Right lobe of liver (tissue), 6 donors: ENCODE measurements around the gene AOX1. TPM values are rescaled to one million over a fixed set of nuclear protein-coding genes. Genes with fewer than 3 reads are reported as not detected.
A peak's percentile ranks its signal among the peaks of the same experiment; 100 is the strongest.

Source experiments
- ATAC-seq, 4 donors: fragments of 200-7000 bp; cut with Tn5 transposase; one replicate each; pipeline ENCODE4 v1.9.1; 2020; ENCODE audit warnings: mild to moderate bottlenecking in 4 of 4, moderate library complexity in 4 of 4
- DNase-seq, 3 donors: peaks; one replicate each; pipeline ENCODE4 v3.0.0-alpha.2; 2020
- H3K27ac ChIP-seq, 3 donors: fragments of 200-600 bp; one replicate each; pipeline ENCODE4 v1.8.0; 2022
- H3K27me3 ChIP-seq, 2 donors: fragments of 200-600 bp; one replicate each; pipeline ENCODE4 v1.8.0; 2022
- H3K36me3 ChIP-seq, 4 donors: fragments of 200-600 bp; sonication (generic) in 1 of 4; one replicate each; pipeline versions ENCODE4 v1.5.1 to v1.8.0; 2017 to 2022; ENCODE audit warnings: control low read depth in 1 of 4
- H3K4me1 ChIP-seq, 4 donors: fragments of 200-600 bp; sonication (generic) in 1 of 4; one replicate each; pipeline versions ENCODE4 v1.5.1 to v1.8.0; 2017 to 2022; ENCODE audit warnings: control low read depth in 1 of 4
- H3K4me3 ChIP-seq, 3 donors: fragments of 200-600 bp; one replicate each; pipeline ENCODE4 v1.8.0; 2022
- H3K9me3 ChIP-seq, 4 donors: fragments of 200-600 bp; sonication (generic) in 1 of 4; one replicate each; pipeline versions ENCODE4 v1.5.1 to v1.8.0; 2017 to 2022; ENCODE audit warnings: control low read depth in 1 of 4
- POLR2A ChIP-seq: fragments of 450-650 bp; IDR thresholded peaks from one replicate; pipeline ENCODE4 v1.6.1; 2017; ENCODE audit warnings: antibody characterized with exemption, mild to moderate bottlenecking
- WGBS: methylation state at CpG from one replicate; pipeline ENCODE4 v1.1.6; 2018; ENCODE audit warnings: low coverage, low lambda C conversion rate; ENCODE audit not compliant: insufficient coverage; ENCODE audit errors: missing lambda C conversion rate; 5-methylcytosine and 5-hydroxymethylcytosine counted together
- intact Hi-C, 2 donors: fragments of 100-400 bp; cut with DNase I; formaldehyde crosslinking; loops; one replicate each; pipeline versions ENCODE4 v1.11.2 to v1.14.1; 2022
- total RNA-seq, 6 experiments: library from RNA; depleted of rRNA in 2 of 6; stranded (reverse); fragments of >200 nt in 2 of 6; fragmentation: NEBNext Ultra II Directional in 3 of 6; extraction: Animal tissue kit (Norgen Biotek cat#: 25700) in 3 of 6; gene quantifications; one replicate each; pipeline versions ENCODE4 v1.1.0 to v1.2.4, GENCODE V29; 2016 to 2023
- TF ChIP-seq, protein P1 (sequence below), 4 donors: fragments of 200-600 bp in 3 of 4; fragments of 450-650 bp in 1 of 4; IDR thresholded peaks; one replicate each; pipeline versions ENCODE4 v1.5.1 to v1.8.0; 2016 to 2022; ENCODE audit warnings: antibody characterized with exemption in 4 of 4, mild to moderate bottlenecking in 2 of 4
- donor health status: DM: no; HTN: yes; CAD: no.
- donor health status: DM: no; HTN: no; CAD: no.
- donor health status: DM: no; HTN: no; CAD: no.
- donor health status: DM: no; HTN: yes; CAD: no.
- donor health status: DM: no; HTN: yes; CAD: no.

The AOX1 gene
- total RNA-seq, 6 experiments from 2014 or later, result 524 to 1,747 (median 931) TPM

GRCh38 chr2:200590090-200590489 is 4.3 kb downstream of the AOX1 start:
- ATAC-seq (peak; percentile 16 to 52 (median 38)), DNase-seq (peak in 2 of 3 donors; percentile 26 to 85)
- no peaks in the 10 kb centered on the region for H3K9me3 ChIP-seq
- no peaks in the 10 kb centered on the region for H3K27me3 ChIP-seq
- H3K27ac ChIP-seq, result peak overlapping the region in 2 of 3 donors; percentile 43 to 96
- H3K4me3 ChIP-seq, result peak overlapping the region in 2 of 3 donors; percentile 79 to 90
- intact Hi-C loops, result no loop called here
- TF ChIP-seq, protein P1, sequence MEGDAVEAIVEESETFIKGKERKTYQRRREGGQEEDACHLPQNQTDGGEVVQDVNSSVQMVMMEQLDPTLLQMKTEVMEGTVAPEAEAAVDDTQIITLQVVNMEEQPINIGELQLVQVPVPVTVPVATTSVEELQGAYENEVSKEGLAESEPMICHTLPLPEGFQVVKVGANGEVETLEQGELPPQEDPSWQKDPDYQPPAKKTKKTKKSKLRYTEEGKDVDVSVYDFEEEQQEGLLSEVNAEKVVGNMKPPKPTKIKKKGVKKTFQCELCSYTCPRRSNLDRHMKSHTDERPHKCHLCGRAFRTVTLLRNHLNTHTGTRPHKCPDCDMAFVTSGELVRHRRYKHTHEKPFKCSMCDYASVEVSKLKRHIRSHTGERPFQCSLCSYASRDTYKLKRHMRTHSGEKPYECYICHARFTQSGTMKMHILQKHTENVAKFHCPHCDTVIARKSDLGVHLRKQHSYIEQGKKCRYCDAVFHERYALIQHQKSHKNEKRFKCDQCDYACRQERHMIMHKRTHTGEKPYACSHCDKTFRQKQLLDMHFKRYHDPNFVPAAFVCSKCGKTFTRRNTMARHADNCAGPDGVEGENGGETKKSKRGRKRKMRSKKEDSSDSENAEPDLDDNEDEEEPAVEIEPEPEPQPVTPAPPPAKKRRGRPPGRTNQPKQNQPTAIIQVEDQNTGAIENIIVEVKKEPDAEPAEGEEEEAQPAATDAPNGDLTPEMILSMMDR (IDR thresholded peaks at IDR 0.05), result no peak
- no peak for TF ChIP-seq POLR2A
- H3K4me1 ChIP-seq, result peaks cover 0 to 63% (median 20%) of the 10 kb centered on the region in 4 donors
- peaks cover 0 to 36% (median 4%) of the 10 kb centered on the region in 4 donors for H3K36me3 ChIP-seq

- Histone ChIP-seq H3K27me3 (no peaks in the 10 kb centered on the region), H3K4me3 (peak overlapping the region in 2 of 3 donors; percentile 30 to 79), H3K36me3 (peaks cover 0 to 48% (median 11%) of the 10 kb centered on the region in 4 donors), H3K4me1 (peaks cover 0 to 67% (median 23%) of the 10 kb centered on the region in 4 donors), H3K9me3 (no peaks in the 10 kb centered on the region), H3K27ac (peak overlapping the region; percentile 44 to 96 (median 51))
- WGBS, result 42% methylated on average over 4 of the region's 5 CpGs
- intact Hi-C loops, result no loop called here
- DNase-seq, result peak in 1 of 3 donors; percentile 74
- TF ChIP-seq, protein P1 (IDR thresholded peaks at IDR 0.05), result no peak
- TF ChIP-seq POLR2A, result no peak
- peak; percentile 11 to 49 (median 20) for ATAC-seq
These were observed 5.5 kb downstream of the AOX1 start for GRCh38 chr2:200591308-200591707.

DNA sequence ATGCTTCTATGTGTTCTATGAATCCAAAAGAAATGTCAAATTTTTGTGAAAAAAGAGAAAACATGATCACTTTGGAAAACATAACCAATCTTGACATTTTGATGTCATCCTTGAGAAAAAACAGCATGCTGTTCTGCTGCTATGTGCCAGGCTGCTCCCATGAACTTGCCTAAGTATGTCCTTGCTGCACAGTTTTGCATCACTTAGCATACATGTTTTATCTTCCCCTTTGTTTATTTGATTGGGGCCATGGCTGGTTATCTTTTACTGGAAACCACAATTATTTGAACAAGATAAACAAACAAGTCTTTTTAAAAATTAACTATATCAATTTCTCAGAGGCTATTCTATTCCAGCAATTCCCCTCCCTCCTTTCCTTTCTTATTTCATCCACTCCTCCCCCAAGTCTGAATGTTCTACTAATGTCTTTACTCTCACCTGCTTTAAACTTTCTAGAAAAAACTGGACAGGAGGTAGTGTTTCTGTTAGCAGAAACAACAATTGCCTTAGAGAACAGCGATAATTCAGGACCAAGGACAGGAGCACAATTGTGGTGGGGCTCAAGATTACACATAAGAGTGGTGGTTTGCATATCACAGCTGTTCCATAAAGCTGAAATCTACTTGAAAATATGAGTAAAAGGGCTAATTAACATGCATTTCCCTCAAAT is 6.7 kb downstream of the AOX1 start:
- ATAC-seq (peak; percentile 51 to 68 (median 64)), DNase-seq (no peak)
- intact Hi-C loops, result no loop called here
- H3K36me3 ChIP-seq, result peaks cover 0 to 61% (median 18%) of the 10 kb centered on the region in 4 donors
- peak overlapping the region; percentile 6 to 96 (median 44) for H3K27ac ChIP-seq
- TF ChIP-seq, protein P1 (IDR thresholded peaks at IDR 0.05), result no peak
- no peak for TF ChIP-seq POLR2A
- H3K4me1 ChIP-seq, result peaks cover 0 to 71% (median 27%) of the 10 kb centered on the region in 4 donors
- H3K9me3 ChIP-seq, result no peaks in the 10 kb centered on the region
- H3K27me3 ChIP-seq, result no peaks in the 10 kb centered on the region
- peak overlapping the region in 2 of 3 donors; percentile 31 to 34 for H3K4me3 ChIP-seq
- WGBS, result 21% methylated on average over 1 of the region's 1 CpG

GRCh38 chr2:200593905-200594304 is 8.1 kb downstream of the AOX1 start:
- no peak overlapping the region for H3K4me3 ChIP-seq
- peak overlapping the region in 2 of 3 donors; percentile 3 to 96 for H3K27ac ChIP-seq
- no peak for TF ChIP-seq POLR2A
- H3K27me3 ChIP-seq, result no peaks in the 10 kb centered on the region
- peaks cover 0 to 72% (median 27%) of the 10 kb centered on the region in 4 donors for H3K36me3 ChIP-seq
- no CpG with 5 or more reads among the region's 1 CpG for WGBS
- intact Hi-C loops, result no loop called here
- no peak for DNase-seq
- no peaks in the 10 kb centered on the region for H3K9me3 ChIP-seq
- peaks cover 0 to 74% (median 28%) of the 10 kb centered on the region in 4 donors for H3K4me1 ChIP-seq
- no peak for ATAC-seq

DNA sequence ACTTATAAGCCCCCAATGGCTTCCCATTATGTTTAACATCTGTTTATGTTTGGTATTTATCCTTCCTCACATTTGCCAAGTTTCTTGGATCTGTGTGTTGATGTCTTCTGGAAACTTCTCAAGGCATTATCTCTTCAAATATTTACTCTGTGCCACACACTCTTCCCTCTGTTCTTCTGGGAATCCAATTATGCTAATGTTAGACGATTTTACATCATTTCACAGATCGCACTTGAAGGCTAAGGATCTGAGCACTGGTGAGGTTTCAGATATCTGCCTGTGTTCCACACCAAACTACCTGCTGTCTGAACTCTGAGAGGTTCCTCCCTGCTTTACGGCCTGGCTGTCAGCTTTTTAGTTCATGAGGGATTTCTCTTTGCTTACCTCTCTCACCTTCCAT is 10.1 kb downstream of the AOX1 start:
- no peaks in the 10 kb centered on the region for H3K9me3 ChIP-seq
- no peak for TF ChIP-seq POLR2A
- TF ChIP-seq, protein P1 (IDR thresholded peaks at IDR 0.05), result no peak
- H3K4me3 ChIP-seq, result no peak overlapping the region
- WGBS, result 88% methylated on average over 2 of the region's 3 CpGs
- H3K36me3 ChIP-seq, result peaks cover 0 to 82% (median 37%) of the 10 kb centered on the region in 4 donors
- DNase-seq (no peak), ATAC-seq (no peak)
- peaks cover 0 to 62% (median 30%) of the 10 kb centered on the region in 4 donors for H3K4me1 ChIP-seq
- intact Hi-C loops, result no loop called here
- peak overlapping the region in 1 of 3 donors; percentile 96 for H3K27ac ChIP-seq
- H3K27me3 ChIP-seq, result no peaks in the 10 kb centered on the region
